HCT116 (cell line): ENCODE measurements around the gene TINCR.

Experiments used
- CBX3 ChIP-seq: IDR thresholded peaks from 2 replicates; pipeline ENCODE4 v1.6.1; 2012; ENCODE audit warnings: low read depth
- EZH2 ChIP-seq: fragments of 200-600 bp; sonication (generic); IDR thresholded peaks from 2 replicates; pipeline ENCODE4 v1.6.1; 2017; ENCODE audit warnings: antibody characterized with exemption, mixed run types
- JUND ChIP-seq: IDR thresholded peaks from 2 replicates; pipeline ENCODE4 v1.6.1; 2012
- POLR2A ChIP-seq: IDR thresholded peaks from 2 replicates; pipeline ENCODE4 v1.7.0; 2011; ENCODE audit warnings: borderline replicate concordance; ENCODE audit not compliant: insufficient read depth, insufficient read length; ENCODE audit errors: extremely low read depth
- POLR2AphosphoS5 ChIP-seq: IDR thresholded peaks from 2 replicates; pipeline ENCODE4 v1.6.1; 2011; ENCODE audit warnings: mild to moderate bottlenecking, low read depth, low read length, moderate library complexity
- RAD21 ChIP-seq: IDR thresholded peaks from 2 replicates; pipeline ENCODE4 v1.6.1; 2012; ENCODE audit warnings: low read depth, mild to moderate bottlenecking
- SIN3A ChIP-seq: IDR thresholded peaks from 2 replicates; pipeline ENCODE4 v1.6.1; 2012; ENCODE audit warnings: low read depth
- TCF7L2 ChIP-seq: IDR thresholded peaks from 2 replicates; pipeline ENCODE4 v1.7.0; 2011; ENCODE audit warnings: borderline replicate concordance, inconsistent platforms; ENCODE audit not compliant: insufficient read depth, insufficient read length; ENCODE audit errors: extremely low read depth
- YY1 ChIP-seq: IDR thresholded peaks from 2 replicates; pipeline ENCODE4 v1.6.1; 2011; ENCODE audit warnings: low read length, low read depth, moderate library complexity, mild to moderate bottlenecking; ENCODE audit not compliant: insufficient replicate concordance; ENCODE audit errors: extremely low read depth
- TF ChIP-seq, protein P1 (sequence below), 3 experiments: fragments of 200-600 bp in 1 of 3; sonication (generic) in 1 of 3; IDR thresholded peaks in 2 of 3; conservative IDR thresholded peaks in 1 of 3; 2 replicates each; pipeline ENCODE4 v1.5.1; 2012 to 2017; ENCODE audit warnings: low read depth in 2 of 3, low read length in 2 of 3, antibody characterized with exemption in 1 of 3, borderline replicate concordance in 1 of 3, control low read depth in 1 of 3, mild to moderate bottlenecking in 1 of 3, mixed read lengths in 1 of 3, mixed run types in 1 of 3, moderate library complexity in 1 of 3; ENCODE audit not compliant: insufficient read depth in 1 of 3
- TF ChIP-seq, protein P2 (sequence below): IDR thresholded peaks from 2 replicates; pipeline ENCODE4 v1.6.1; 2012

DNA sequence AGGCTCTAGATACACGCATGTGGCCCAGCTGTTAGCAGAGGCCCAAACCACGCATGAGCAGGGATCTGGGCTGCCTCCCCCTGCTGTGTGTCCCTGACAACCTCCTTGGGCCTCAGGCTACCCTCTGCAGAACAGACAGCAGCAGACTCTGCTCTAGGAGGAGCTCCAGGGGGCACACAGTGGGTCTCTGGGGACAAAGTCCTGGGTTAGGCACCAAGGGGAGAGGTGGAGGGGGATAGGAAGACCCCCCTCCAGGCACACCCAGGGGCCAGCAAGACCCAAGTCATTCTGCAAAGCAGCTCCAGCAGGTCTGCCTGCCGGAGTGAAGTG is 8.0 kb downstream of the TINCR start:
- TF ChIP-seq, protein P1, sequence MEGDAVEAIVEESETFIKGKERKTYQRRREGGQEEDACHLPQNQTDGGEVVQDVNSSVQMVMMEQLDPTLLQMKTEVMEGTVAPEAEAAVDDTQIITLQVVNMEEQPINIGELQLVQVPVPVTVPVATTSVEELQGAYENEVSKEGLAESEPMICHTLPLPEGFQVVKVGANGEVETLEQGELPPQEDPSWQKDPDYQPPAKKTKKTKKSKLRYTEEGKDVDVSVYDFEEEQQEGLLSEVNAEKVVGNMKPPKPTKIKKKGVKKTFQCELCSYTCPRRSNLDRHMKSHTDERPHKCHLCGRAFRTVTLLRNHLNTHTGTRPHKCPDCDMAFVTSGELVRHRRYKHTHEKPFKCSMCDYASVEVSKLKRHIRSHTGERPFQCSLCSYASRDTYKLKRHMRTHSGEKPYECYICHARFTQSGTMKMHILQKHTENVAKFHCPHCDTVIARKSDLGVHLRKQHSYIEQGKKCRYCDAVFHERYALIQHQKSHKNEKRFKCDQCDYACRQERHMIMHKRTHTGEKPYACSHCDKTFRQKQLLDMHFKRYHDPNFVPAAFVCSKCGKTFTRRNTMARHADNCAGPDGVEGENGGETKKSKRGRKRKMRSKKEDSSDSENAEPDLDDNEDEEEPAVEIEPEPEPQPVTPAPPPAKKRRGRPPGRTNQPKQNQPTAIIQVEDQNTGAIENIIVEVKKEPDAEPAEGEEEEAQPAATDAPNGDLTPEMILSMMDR (IDR thresholded peaks at IDR 0.05 in 2 of 3, conservative IDR thresholded peaks at IDR 0.05 in 1 of 3; ENCODE audit: borderline replicate concordance in 1 of 3, insufficient read depth in 1 of 3, low read depth in 2 of 3, low read length in 2 of 3): no peak
- no peak for TF ChIP-seq POLR2A
- no peak for TF ChIP-seq YY1
- no peak for TF ChIP-seq CBX3
- no peak for TF ChIP-seq JUND
- TF ChIP-seq, protein P2, sequence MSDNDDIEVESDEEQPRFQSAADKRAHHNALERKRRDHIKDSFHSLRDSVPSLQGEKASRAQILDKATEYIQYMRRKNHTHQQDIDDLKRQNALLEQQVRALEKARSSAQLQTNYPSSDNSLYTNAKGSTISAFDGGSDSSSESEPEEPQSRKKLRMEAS: no peak
- TF ChIP-seq SIN3A: no peak
- no peak for TF ChIP-seq TCF7L2
- TF ChIP-seq POLR2AphosphoS5: no peak
- TF ChIP-seq EZH2: no peak
- TF ChIP-seq RAD21: no peak
